ENCODE measurements around the gene LGR5.

DNA sequence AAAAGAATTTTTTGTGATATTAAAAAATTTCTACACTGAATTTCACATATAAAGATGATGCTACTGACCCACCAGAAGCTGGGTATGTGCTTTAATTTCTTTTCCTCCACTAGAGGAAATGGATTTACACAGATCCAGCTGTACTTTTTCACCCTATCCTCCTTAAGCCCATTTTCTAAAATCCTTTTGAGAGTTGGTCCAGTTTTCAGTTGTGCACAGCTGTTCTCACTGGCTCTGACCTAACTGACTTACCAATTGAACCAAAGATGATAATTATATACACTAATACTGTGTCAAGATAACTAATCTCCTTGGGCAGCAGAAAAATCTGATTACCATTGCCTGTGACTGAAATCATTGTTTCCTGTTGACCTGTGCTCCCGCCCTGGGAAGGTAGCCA lies 115.6 kb downstream of the LGR5 start:
- TF ChIP-seq, protein P1, sequence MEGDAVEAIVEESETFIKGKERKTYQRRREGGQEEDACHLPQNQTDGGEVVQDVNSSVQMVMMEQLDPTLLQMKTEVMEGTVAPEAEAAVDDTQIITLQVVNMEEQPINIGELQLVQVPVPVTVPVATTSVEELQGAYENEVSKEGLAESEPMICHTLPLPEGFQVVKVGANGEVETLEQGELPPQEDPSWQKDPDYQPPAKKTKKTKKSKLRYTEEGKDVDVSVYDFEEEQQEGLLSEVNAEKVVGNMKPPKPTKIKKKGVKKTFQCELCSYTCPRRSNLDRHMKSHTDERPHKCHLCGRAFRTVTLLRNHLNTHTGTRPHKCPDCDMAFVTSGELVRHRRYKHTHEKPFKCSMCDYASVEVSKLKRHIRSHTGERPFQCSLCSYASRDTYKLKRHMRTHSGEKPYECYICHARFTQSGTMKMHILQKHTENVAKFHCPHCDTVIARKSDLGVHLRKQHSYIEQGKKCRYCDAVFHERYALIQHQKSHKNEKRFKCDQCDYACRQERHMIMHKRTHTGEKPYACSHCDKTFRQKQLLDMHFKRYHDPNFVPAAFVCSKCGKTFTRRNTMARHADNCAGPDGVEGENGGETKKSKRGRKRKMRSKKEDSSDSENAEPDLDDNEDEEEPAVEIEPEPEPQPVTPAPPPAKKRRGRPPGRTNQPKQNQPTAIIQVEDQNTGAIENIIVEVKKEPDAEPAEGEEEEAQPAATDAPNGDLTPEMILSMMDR (IDR thresholded peaks at IDR 0.05; ENCODE audit: insufficient read depth, low read length, poor library complexity, severe bottlenecking), result no peak
- TF ChIP-seq EZH2phosphoT487 (conservative IDR thresholded peaks at IDR 0.05; ENCODE audit: low read length), result no peak

Measured in SU-DHL-6 (cell line).